Measurements from ENCODE around the gene GIMAP7. TPM values are rescaled to one million over a fixed set of nuclear protein-coding genes. Genes with fewer than 3 reads are reported as not detected.

The GIMAP7 gene
- total RNA-seq, 2 donors from 2014 or later, result 12.6 to 21.4 TPM

- Histone ChIP-seq H3K4me3 (no peak overlapping the region), H3K27me3 (replicated peaks; ENCODE audit: insufficient read depth) (no peaks in the 10 kb centered on the region), H3K36me3 (no peaks in the 10 kb centered on the region), H3K27ac (no peak overlapping the region), H3K4me1 (ENCODE audit: control insufficient read depth in 1 of 2, low read depth in 2 of 2) (no peaks in the 10 kb centered on the region), H3K9me3 (no peaks in the 10 kb centered on the region)
- DNase-seq (ENCODE audit: low spot score) (no peak), ATAC-seq (ENCODE audit: insufficient number of reproducible peaks, low FRiP score, low read depth) (no peak)
- no peak for TF ChIP-seq CTCF (IDR thresholded peaks at IDR 0.05)
Measured at GRCh38 chr7:150471886-150472285, 42.8 kb upstream of the GIMAP7 start.

GRCh38 chr7:150473902-150474301, 40.8 kb upstream of the GIMAP7 start:
- no peak for ATAC-seq (ENCODE audit: insufficient number of reproducible peaks, low FRiP score, low read depth)
- no peaks in the 10 kb centered on the region for H3K36me3 ChIP-seq
- no peak for DNase-seq (ENCODE audit: low spot score)
- no peaks in the 10 kb centered on the region for H3K4me1 ChIP-seq (ENCODE audit: control insufficient read depth in 1 of 2, low read depth in 2 of 2)
- no peak overlapping the region for H3K27ac ChIP-seq
- no peaks in the 10 kb centered on the region for H3K9me3 ChIP-seq
- H3K4me3 ChIP-seq, result no peak overlapping the region
- no peaks in the 10 kb centered on the region for H3K27me3 ChIP-seq (replicated peaks; ENCODE audit: insufficient read depth)
- no peak for TF ChIP-seq CTCF (IDR thresholded peaks at IDR 0.05)

GRCh38 chr7:150476285-150476684, 38.4 kb upstream of the GIMAP7 start:
- Histone ChIP-seq H3K4me1 (ENCODE audit: control insufficient read depth in 1 of 2, low read depth in 2 of 2) (no peaks in the 10 kb centered on the region), H3K9me3 (no peaks in the 10 kb centered on the region), H3K27me3 (replicated peaks; ENCODE audit: insufficient read depth) (no peaks in the 10 kb centered on the region), H3K36me3 (no peaks in the 10 kb centered on the region), H3K4me3 (no peak overlapping the region), H3K27ac (no peak overlapping the region)
- no peak for DNase-seq (ENCODE audit: low spot score)
- TF ChIP-seq CTCF (IDR thresholded peaks at IDR 0.05), result no peak
- ATAC-seq (ENCODE audit: insufficient number of reproducible peaks, low FRiP score, low read depth), result no peak

GRCh38 chr7:150476819-150477631, 37.6 kb upstream of the GIMAP7 start:
- no peak overlapping the region for H3K27ac ChIP-seq
- TF ChIP-seq CTCF (IDR thresholded peaks at IDR 0.05), result no peak
- ATAC-seq (ENCODE audit: insufficient number of reproducible peaks, low FRiP score, low read depth), result no peak

GRCh38 chr7:150479023-150479716, 35.5 kb upstream of the GIMAP7 start:
- Histone ChIP-seq H3K9me3 (no peaks in the 10 kb centered on the region), H3K27me3 (replicated peaks; ENCODE audit: insufficient read depth) (no peaks in the 10 kb centered on the region), H3K4me1 (ENCODE audit: control insufficient read depth in 1 of 2, low read depth in 2 of 2) (peaks cover 0 to 4% of the 10 kb centered on the region in 2 donors), H3K27ac (no peak overlapping the region), H3K4me3 (no peak overlapping the region), H3K36me3 (no peaks in the 10 kb centered on the region)
- DNase-seq (ENCODE audit: low spot score), result no peak
- TF ChIP-seq CTCF (IDR thresholded peaks at IDR 0.05), result no peak
- no peak for ATAC-seq (ENCODE audit: insufficient number of reproducible peaks, low FRiP score, low read depth)

More at GRCh38 chr7:150476819-150477631, 37.6 kb upstream of the GIMAP7 start:
- no peaks in the 10 kb centered on the region for H3K36me3 ChIP-seq
- peaks cover 0 to 1% of the 10 kb centered on the region in 2 donors for H3K4me1 ChIP-seq (ENCODE audit: control insufficient read depth in 1 of 2, low read depth in 2 of 2)
- no peaks in the 10 kb centered on the region for H3K9me3 ChIP-seq
- H3K27me3 ChIP-seq (replicated peaks; ENCODE audit: insufficient read depth), result no peaks in the 10 kb centered on the region
- no peak for DNase-seq (ENCODE audit: low spot score)
- H3K4me3 ChIP-seq, result no peak overlapping the region
